ENCODE measurements around the gene KIFAP3.
A peak's percentile ranks its signal among the peaks of the same experiment; 100 is the strongest.
"Not testable (repeated sequence)": the region's sequence is repeated elsewhere in the genome, so short reads cannot be mapped to it uniquely, and the experiment has no call there.

Gene KIFAP3

GRCh38 chr1:170078610-170079189 is 4.2 kb upstream of the KIFAP3 start:
- Histone ChIP-seq H3K79me1 (ENCODE audit: low read length) (no peaks in the 10 kb centered on the region), H2BK15ac (replicated peaks; ENCODE audit: low read depth) (no peak overlapping the region), H4K5ac (ENCODE audit: low read length) (no peak overlapping the region), H3K56ac (ENCODE audit: low read length) (no peak overlapping the region), H2BK120ac (ENCODE audit: low read depth, low read length) (no peak overlapping the region), H3K18ac (ENCODE audit: low read length) (no peak overlapping the region), H4K8ac (ENCODE audit: low read depth, low read length) (no peak overlapping the region), H2BK5ac (ENCODE audit: low read length) (no peak overlapping the region), H3K4me1 (ENCODE audit: control insufficient read depth, low read depth, low read length) (no peaks in the 10 kb centered on the region), H3K4me3 (ENCODE audit: low read length) (no peak overlapping the region), H3K23ac (ENCODE audit: low read length) (no peak overlapping the region), H3K9ac (ENCODE audit: low read length) (no peak overlapping the region), H3K4me2 (ENCODE audit: low read length) (no peak overlapping the region), H3K36me3 (ENCODE audit: control insufficient read depth, insufficient read depth, low read length) (no peaks in the 10 kb centered on the region), H3K79me2 (ENCODE audit: control insufficient read depth, insufficient read depth, low read length) (no peaks in the 10 kb centered on the region), H2AK5ac (ENCODE audit: low read length) (no peak overlapping the region), H3K27ac (ENCODE audit: low read depth, low read length) (no peak overlapping the region), H3K4ac (ENCODE audit: low read depth, low read length) (no peak overlapping the region), H3K27me3 (ENCODE audit: insufficient read depth, low read length, poor library complexity) (no peaks in the 10 kb centered on the region)
- DNase-seq = no peak

GRCh38 chr1:170077926-170078325 is 3.4 kb upstream of the KIFAP3 start:
- H3K9ac ChIP-seq (ENCODE audit: low read length) = no peak overlapping the region
- no peaks in the 10 kb centered on the region for H3K79me1 ChIP-seq (ENCODE audit: low read length)
- H3K4me3 ChIP-seq (ENCODE audit: low read length) = no peak overlapping the region
- no peak for DNase-seq
- no peak overlapping the region for H4K5ac ChIP-seq (ENCODE audit: low read length)
- H2BK120ac ChIP-seq (ENCODE audit: low read depth, low read length) = no peak overlapping the region
- H3K27me3 ChIP-seq (ENCODE audit: insufficient read depth, low read length, poor library complexity) = no peaks in the 10 kb centered on the region
- H3K56ac ChIP-seq (ENCODE audit: low read length) = no peak overlapping the region
- no peak overlapping the region for H2AK5ac ChIP-seq (ENCODE audit: low read length)
- no peak overlapping the region for H3K4me2 ChIP-seq (ENCODE audit: low read length)
- no peak overlapping the region for H3K18ac ChIP-seq (ENCODE audit: low read length)
- no peak overlapping the region for H4K8ac ChIP-seq (ENCODE audit: low read depth, low read length)
- no peak overlapping the region for H3K27ac ChIP-seq (ENCODE audit: low read depth, low read length)
- no peaks in the 10 kb centered on the region for H3K4me1 ChIP-seq (ENCODE audit: control insufficient read depth, low read depth, low read length)
- WGBS (ENCODE audit: extremely low coverage, insufficient coverage, low lambda C conversion rate) = no CpG with 5 or more reads among the region's 1 CpG
- H3K79me2 ChIP-seq (ENCODE audit: control insufficient read depth, insufficient read depth, low read length) = no peaks in the 10 kb centered on the region
- no peaks in the 10 kb centered on the region for H3K36me3 ChIP-seq (ENCODE audit: control insufficient read depth, insufficient read depth, low read length)
- H3K23ac ChIP-seq (ENCODE audit: low read length) = no peak overlapping the region
- no peak overlapping the region for H2BK5ac ChIP-seq (ENCODE audit: low read length)
- H2BK15ac ChIP-seq (replicated peaks; ENCODE audit: low read depth) = no peak overlapping the region
- no peak overlapping the region for H3K4ac ChIP-seq (ENCODE audit: low read depth, low read length)

- H3K56ac ChIP-seq (ENCODE audit: low read length); H3K27ac ChIP-seq (ENCODE audit: low read depth, low read length); H2BK120ac ChIP-seq (ENCODE audit: low read depth, low read length); H2BK5ac ChIP-seq (ENCODE audit: low read length); H2AK5ac ChIP-seq (ENCODE audit: low read length); H3K4me1 ChIP-seq (ENCODE audit: control insufficient read depth, low read depth, low read length); H3K4me3 ChIP-seq (ENCODE audit: low read length); H3K9ac ChIP-seq (ENCODE audit: low read length); H4K5ac ChIP-seq (ENCODE audit: low read length); H3K79me2 ChIP-seq (ENCODE audit: control insufficient read depth, insufficient read depth, low read length); H3K23ac ChIP-seq (ENCODE audit: low read length); H4K8ac ChIP-seq (ENCODE audit: low read depth, low read length); H3K27me3 ChIP-seq (ENCODE audit: insufficient read depth, low read length, poor library complexity); H2BK15ac ChIP-seq (replicated peaks; ENCODE audit: low read depth); H3K4ac ChIP-seq (ENCODE audit: low read depth, low read length); DNase-seq; H3K18ac ChIP-seq (ENCODE audit: low read length); H3K36me3 ChIP-seq (ENCODE audit: control insufficient read depth, insufficient read depth, low read length); H3K4me2 ChIP-seq (ENCODE audit: low read length); H3K79me1 ChIP-seq (ENCODE audit: low read length): not testable (repeated sequence)
- no CpG with 5 or more reads among the region's 5 CpGs for WGBS (ENCODE audit: extremely low coverage, insufficient coverage, low lambda C conversion rate)
Observed at GRCh38 chr1:170076952-170077351, 2.5 kb upstream of the KIFAP3 start.

GRCh38 chr1:170076199-170076598 is 1.7 kb upstream of the KIFAP3 start:
- Histone ChIP-seq H4K8ac (ENCODE audit: low read depth, low read length) (no peak overlapping the region), H2BK5ac (ENCODE audit: low read length) (no peak overlapping the region), H4K5ac (ENCODE audit: low read length) (no peak overlapping the region), H2BK120ac (ENCODE audit: low read depth, low read length) (no peak overlapping the region), H3K79me1 (ENCODE audit: low read length) (no peaks in the 10 kb centered on the region), H3K18ac (ENCODE audit: low read length) (no peak overlapping the region), H3K23ac (ENCODE audit: low read length) (no peak overlapping the region), H3K79me2 (ENCODE audit: control insufficient read depth, insufficient read depth, low read length) (no peaks in the 10 kb centered on the region), H2AK5ac (ENCODE audit: low read length) (no peak overlapping the region), H2BK15ac (replicated peaks; ENCODE audit: low read depth) (no peak overlapping the region), H3K36me3 (ENCODE audit: control insufficient read depth, insufficient read depth, low read length) (no peaks in the 10 kb centered on the region), H3K56ac (ENCODE audit: low read length) (no peak overlapping the region), H3K27me3 (ENCODE audit: insufficient read depth, low read length, poor library complexity) (no peaks in the 10 kb centered on the region), H3K4ac (ENCODE audit: low read depth, low read length) (no peak overlapping the region), H3K4me2 (ENCODE audit: low read length) (no peak overlapping the region), H3K4me3 (ENCODE audit: low read length) (no peak overlapping the region), H3K9ac (ENCODE audit: low read length) (no peak overlapping the region), H3K4me1 (ENCODE audit: control insufficient read depth, low read depth, low read length) (no peaks in the 10 kb centered on the region), H3K27ac (ENCODE audit: low read depth, low read length) (no peak overlapping the region)
- DNase-seq = no peak

- no peak for DNase-seq
- Histone ChIP-seq H3K79me2 (ENCODE audit: control insufficient read depth, insufficient read depth, low read length) (no peaks in the 10 kb centered on the region), H3K27ac (ENCODE audit: low read depth, low read length) (no peak overlapping the region)
Observed at GRCh38 chr1:170075186-170075585, 691 bp upstream of the KIFAP3 start.

GRCh38 chr1:170073893-170074249 is 624 bp downstream of the KIFAP3 start:
- Histone ChIP-seq H2AK5ac (ENCODE audit: low read length) (no peak overlapping the region), H3K4me1 (ENCODE audit: control insufficient read depth, low read depth, low read length) (no peaks in the 10 kb centered on the region), H4K8ac (ENCODE audit: low read depth, low read length) (no peak overlapping the region), H4K5ac (ENCODE audit: low read length) (no peak overlapping the region), H3K27me3 (ENCODE audit: insufficient read depth, low read length, poor library complexity) (no peaks in the 10 kb centered on the region), H2BK15ac (replicated peaks; ENCODE audit: low read depth) (no peak overlapping the region), H3K23ac (ENCODE audit: low read length) (no peak overlapping the region), H3K27ac (ENCODE audit: low read depth, low read length) (no peak overlapping the region), H3K18ac (ENCODE audit: low read length) (no peak overlapping the region), H2BK120ac (ENCODE audit: low read depth, low read length) (no peak overlapping the region), H3K9ac (ENCODE audit: low read length) (peak overlapping the region; percentile 62), H3K4me2 (ENCODE audit: low read length) (peak overlapping the region; percentile 67), H3K56ac (ENCODE audit: low read length) (peak overlapping the region; percentile 69), H3K4me3 (ENCODE audit: low read length) (peak overlapping the region; percentile 47), H3K4ac (ENCODE audit: low read depth, low read length) (no peak overlapping the region), H3K79me2 (ENCODE audit: control insufficient read depth, insufficient read depth, low read length) (no peaks in the 10 kb centered on the region), H3K79me1 (ENCODE audit: low read length) (no peaks in the 10 kb centered on the region), H2BK5ac (ENCODE audit: low read length) (no peak overlapping the region), H3K36me3 (ENCODE audit: control insufficient read depth, insufficient read depth, low read length) (no peaks in the 10 kb centered on the region)
- WGBS (ENCODE audit: extremely low coverage, insufficient coverage, low lambda C conversion rate) = no CpG with 5 or more reads among the region's 8 CpGs
- no peak for DNase-seq

More at GRCh38 chr1:170075186-170075585, 691 bp upstream of the KIFAP3 start:
- Histone ChIP-seq H4K8ac (ENCODE audit: low read depth, low read length) (no peak overlapping the region), H2BK5ac (ENCODE audit: low read length) (no peak overlapping the region), H2AK5ac (ENCODE audit: low read length) (no peak overlapping the region), H3K36me3 (ENCODE audit: control insufficient read depth, insufficient read depth, low read length) (no peaks in the 10 kb centered on the region), H3K23ac (ENCODE audit: low read length) (no peak overlapping the region), H3K4me2 (ENCODE audit: low read length) (no peak overlapping the region), H2BK120ac (ENCODE audit: low read depth, low read length) (no peak overlapping the region), H3K4me1 (ENCODE audit: control insufficient read depth, low read depth, low read length) (no peaks in the 10 kb centered on the region), H3K27me3 (ENCODE audit: insufficient read depth, low read length, poor library complexity) (no peaks in the 10 kb centered on the region), H4K5ac (ENCODE audit: low read length) (no peak overlapping the region), H3K79me1 (ENCODE audit: low read length) (no peaks in the 10 kb centered on the region), H2BK15ac (replicated peaks; ENCODE audit: low read depth) (no peak overlapping the region), H3K4ac (ENCODE audit: low read depth, low read length) (no peak overlapping the region), H3K56ac (ENCODE audit: low read length) (no peak overlapping the region), H3K4me3 (ENCODE audit: low read length) (no peak overlapping the region), H3K9ac (ENCODE audit: low read length) (no peak overlapping the region), H3K18ac (ENCODE audit: low read length) (no peak overlapping the region)
- no CpG with 5 or more reads among the region's 3 CpGs for WGBS (ENCODE audit: extremely low coverage, insufficient coverage, low lambda C conversion rate)

All from mesendoderm (in vitro differentiated cells).